Mucosa of rectum (tissue), 2 donors: Measurements from ENCODE around the gene OR51M1.

Experiments used
- H3K27ac ChIP-seq, 2 donors: one replicate each; pipeline ENCODE4 v1.7.0; 2013; ENCODE audit warnings: inconsistent platforms in 2 of 2, low read depth in 2 of 2, low read length in 2 of 2
- H3K27me3 ChIP-seq, 2 donors: one replicate each; pipeline ENCODE4 v1.7.0; 2013; ENCODE audit warnings: low read length in 2 of 2; ENCODE audit not compliant: control insufficient read depth in 2 of 2, insufficient read depth in 2 of 2
- H3K36me3 ChIP-seq, 2 donors: one replicate each; pipeline ENCODE4 v1.7.0; 2013; ENCODE audit warnings: low read length in 2 of 2; ENCODE audit not compliant: control insufficient read depth in 2 of 2, insufficient read depth in 2 of 2
- H3K4me1 ChIP-seq, 2 donors: one replicate each; pipeline ENCODE4 v1.7.0; 2013; ENCODE audit warnings: low read length in 2 of 2, mild to moderate bottlenecking in 1 of 2; ENCODE audit not compliant: control insufficient read depth in 2 of 2, insufficient read depth in 2 of 2
- H3K4me3 ChIP-seq, 2 donors: one replicate each; pipeline ENCODE4 v1.7.0; 2013; ENCODE audit warnings: low read length in 2 of 2
- H3K9ac ChIP-seq, 2 donors: one replicate each; pipeline ENCODE4 v1.7.0; 2013; ENCODE audit warnings: low read length in 2 of 2, low read depth in 1 of 2, mild to moderate bottlenecking in 1 of 2
- H3K9me3 ChIP-seq, 2 donors: one replicate each; pipeline ENCODE4 v1.7.0; 2013; ENCODE audit warnings: low read length in 2 of 2; ENCODE audit not compliant: control insufficient read depth in 2 of 2
- donor health status: healthy.
- donor health status: Normal muscosa, but diverticular disease.

Gene OR51M1

GRCh38 chr11:5384335-5384734 lies 723 bp downstream of the OR51M1 start:
- Histone ChIP-seq H3K4me1 (no peaks in the 10 kb centered on the region), H3K36me3 (no peaks in the 10 kb centered on the region), H3K9me3 (no peaks in the 10 kb centered on the region), H3K9ac (no peak overlapping the region), H3K27me3 (no peaks in the 10 kb centered on the region), H3K4me3 (no peak overlapping the region), H3K27ac (no peak overlapping the region)

DNA sequence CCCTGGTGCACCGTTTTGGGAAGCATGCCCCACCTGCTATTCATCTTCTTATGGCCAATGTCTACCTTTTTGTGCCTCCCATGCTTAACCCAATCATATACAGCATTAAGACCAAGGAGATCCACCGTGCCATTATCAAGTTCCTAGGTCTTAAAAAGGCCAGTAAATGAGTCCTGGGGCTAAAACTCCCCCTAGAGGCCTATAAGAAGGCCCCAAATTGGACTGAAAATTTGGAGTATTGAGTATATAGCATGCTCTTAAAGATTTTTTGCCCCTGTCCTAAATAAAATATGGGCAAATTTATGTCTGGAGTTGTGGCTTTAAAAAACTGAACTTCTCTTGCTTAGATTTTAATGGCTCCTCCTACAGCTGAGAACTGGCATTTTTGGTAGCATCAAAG lies 6.6 kb downstream of the OR51M1 start:
- Histone ChIP-seq H3K4me3 (no peak overlapping the region), H3K4me1 (no peaks in the 10 kb centered on the region), H3K27ac (no peak overlapping the region), H3K9me3 (no peaks in the 10 kb centered on the region), H3K27me3 (no peaks in the 10 kb centered on the region), H3K9ac (no peak overlapping the region), H3K36me3 (no peaks in the 10 kb centered on the region)

DNA sequence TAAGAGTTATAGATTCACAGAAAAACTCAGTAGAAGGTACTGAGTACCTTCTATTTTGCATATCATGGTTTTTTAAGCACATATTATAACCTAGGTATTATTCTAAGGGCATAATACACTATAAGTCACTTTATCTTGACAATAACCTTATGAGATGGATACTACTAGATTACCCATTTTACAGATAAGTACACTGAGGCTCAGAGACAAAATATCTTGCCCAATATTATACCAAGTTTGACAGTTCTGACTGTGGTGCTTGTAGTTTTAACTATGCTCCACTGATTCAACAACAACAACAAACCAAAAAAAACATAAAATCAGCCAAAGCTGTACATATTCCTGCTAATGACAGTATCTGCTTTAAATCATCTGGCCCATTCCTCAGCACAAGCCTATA lies 10.5 kb downstream of the OR51M1 start:
- no peaks in the 10 kb centered on the region for H3K4me1 ChIP-seq
- no peak overlapping the region for H3K4me3 ChIP-seq
- H3K36me3 ChIP-seq: no peaks in the 10 kb centered on the region
- no peaks in the 10 kb centered on the region for H3K9me3 ChIP-seq
- no peaks in the 10 kb centered on the region for H3K27me3 ChIP-seq
- H3K9ac ChIP-seq: no peak overlapping the region
- H3K27ac ChIP-seq: no peak overlapping the region

DNA sequence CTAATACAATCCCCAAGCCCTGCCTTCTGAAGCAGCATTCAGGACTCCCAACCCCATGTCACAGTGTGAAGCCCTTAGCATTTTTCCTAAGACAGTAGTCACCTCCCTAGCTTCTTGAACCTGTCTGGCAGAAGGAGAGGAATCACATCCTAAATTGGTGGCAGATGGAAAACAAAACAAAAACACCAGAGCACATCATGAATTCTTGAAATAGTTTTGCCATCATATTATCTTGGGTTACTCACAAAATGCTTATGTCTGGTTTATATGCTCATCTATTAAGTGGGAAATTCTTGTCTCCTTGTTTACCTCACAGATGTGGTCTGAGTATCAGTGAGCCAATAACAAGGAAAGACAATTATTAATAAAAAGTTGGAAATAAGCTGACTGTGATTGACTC lies 15.3 kb downstream of the OR51M1 start:
- Histone ChIP-seq H3K4me1 (no peaks in the 10 kb centered on the region), H3K36me3 (no peaks in the 10 kb centered on the region), H3K4me3 (no peak overlapping the region), H3K27ac (no peak overlapping the region), H3K9me3 (no peaks in the 10 kb centered on the region), H3K27me3 (no peaks in the 10 kb centered on the region), H3K9ac (no peak overlapping the region)

DNA sequence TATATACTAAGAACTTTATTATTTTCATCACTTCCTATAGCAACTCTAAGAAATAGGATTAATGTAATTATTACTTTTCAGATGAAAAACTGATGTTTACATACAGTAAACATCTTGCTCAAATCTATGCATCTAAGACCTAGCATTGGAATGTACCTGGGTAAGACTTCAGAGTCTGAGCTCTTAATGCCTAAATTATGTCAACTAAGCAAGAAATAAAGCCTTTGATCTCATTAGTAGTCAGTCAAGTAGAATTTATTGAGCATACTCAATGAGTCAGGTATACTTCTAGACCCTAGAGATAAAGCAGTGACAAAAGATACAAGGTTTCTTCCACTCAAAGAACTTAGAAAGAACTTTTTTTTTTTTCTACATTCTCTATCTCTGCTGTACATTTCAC lies 21.6 kb downstream of the OR51M1 start:
- H3K27me3 ChIP-seq: no peaks in the 10 kb centered on the region
- H3K4me3 ChIP-seq: no peak overlapping the region
- no peaks in the 10 kb centered on the region for H3K4me1 ChIP-seq
- no peaks in the 10 kb centered on the region for H3K9me3 ChIP-seq
- H3K9ac ChIP-seq: no peak overlapping the region
- H3K36me3 ChIP-seq: no peaks in the 10 kb centered on the region
- H3K27ac ChIP-seq: no peak overlapping the region

- no peaks in the 10 kb centered on the region for H3K36me3 ChIP-seq
- no peaks in the 10 kb centered on the region for H3K4me1 ChIP-seq
- H3K27me3 ChIP-seq: no peaks in the 10 kb centered on the region
- no peak overlapping the region for H3K27ac ChIP-seq
- H3K4me3 ChIP-seq: no peak overlapping the region
- no peaks in the 10 kb centered on the region for H3K9me3 ChIP-seq
- no peak overlapping the region for H3K9ac ChIP-seq
Observed at GRCh38 chr11:5420993-5421392, 37.4 kb downstream of the OR51M1 start.

GRCh38 chr11:5421811-5422210 lies 38.2 kb downstream of the OR51M1 start, which contains the start of gene OR51Q1:
OR51Q1 (plus strand) TSS chr11:5422111; CDS start chr11:5422201, 90 bp downstream.
- no peaks in the 10 kb centered on the region for H3K36me3 ChIP-seq
- no peaks in the 10 kb centered on the region for H3K9me3 ChIP-seq
- H3K27ac ChIP-seq: no peak within 1 kb of the TSS
- no peak within 1 kb of the TSS for H3K9ac ChIP-seq
- H3K4me3 ChIP-seq: no peak within 1 kb of the TSS
- H3K4me1 ChIP-seq: no peaks in the 10 kb centered on the region
- no peaks in the 10 kb centered on the region for H3K27me3 ChIP-seq

GRCh38 chr11:5423131-5423530 lies 39.5 kb downstream of the OR51M1 start:
- no peak overlapping the region for H3K27ac ChIP-seq
- no peaks in the 10 kb centered on the region for H3K27me3 ChIP-seq
- H3K9me3 ChIP-seq: no peaks in the 10 kb centered on the region
- no peak overlapping the region for H3K4me3 ChIP-seq
- no peak overlapping the region for H3K9ac ChIP-seq
- no peaks in the 10 kb centered on the region for H3K36me3 ChIP-seq
- H3K4me1 ChIP-seq: no peaks in the 10 kb centered on the region

GRCh38 chr11:5441414-5441813 lies 57.8 kb downstream of the OR51M1 start, which contains the start of gene OR51I1:
OR51I1 (minus strand) TSS chr11:5441514; CDS start chr11:5441514, 0 bp downstream.
- Histone ChIP-seq H3K4me3 (no peak within 1 kb of the TSS), H3K36me3 (no peaks in the 10 kb centered on the region), H3K27ac (no peak within 1 kb of the TSS), H3K9ac (no peak within 1 kb of the TSS), H3K9me3 (no peaks in the 10 kb centered on the region), H3K27me3 (no peaks in the 10 kb centered on the region), H3K4me1 (no peaks in the 10 kb centered on the region)
